Activated CD4-positive, alpha-beta memory T cell treated with anti-CD3 and anti-CD28 coated beads for 36 hours (primary cell): ENCODE data around the gene PARP4. TPM values are rescaled to one million over a fixed set of nuclear protein-coding genes. Genes with fewer than 3 reads are reported as not detected.
"Not testable (repeated sequence)": the region's sequence is repeated elsewhere in the genome, so short reads cannot be mapped to it uniquely, and the experiment has no call there.

Experiments used
- CTCF ChIA-PET: fragments of 350-600 bp; sonication (Branson Sonifier 250); formaldehyde crosslinking; loops from one replicate; lab custom pipeline; 2021; ENCODE audit warnings: antibody characterized with exemption, inconsistent platforms; lab: Charles Lee
- POLR2A ChIA-PET: fragments of 350-600 bp; sonication (Branson Sonifier 250); formaldehyde crosslinking; loops from one replicate; lab custom pipeline; 2021; ENCODE audit warnings: antibody characterized with exemption; lab: Charles Lee
- DNase-seq: peaks from one replicate; pipeline ENCODE4 v3.0.0-alpha.2; 2020
- H3K27ac Mint-ChIP-seq: one replicate; pipeline ENCODE4 v1.8.0; 2021; ENCODE audit warnings: mixed read lengths
- H3K27me3 Mint-ChIP-seq: one replicate; pipeline ENCODE4 v1.8.0; 2021; ENCODE audit warnings: mixed read lengths
- H3K36me3 Mint-ChIP-seq: one replicate; pipeline ENCODE4 v1.8.0; 2021; ENCODE audit warnings: mixed read lengths
- H3K4me1 Mint-ChIP-seq: one replicate; pipeline ENCODE4 v1.8.0; 2021; ENCODE audit warnings: low read depth, mixed read lengths
- H3K4me3 Mint-ChIP-seq: one replicate; pipeline ENCODE4 v1.8.0; 2021; ENCODE audit warnings: mild to moderate bottlenecking, mixed read lengths
- H3K9me3 Mint-ChIP-seq: one replicate; pipeline ENCODE4 v1.8.0; 2021; ENCODE audit warnings: mixed read lengths
- intact Hi-C: fragments of 100-400 bp; cut with micrococcal nuclease; formaldehyde crosslinking; loops from one replicate; pipeline ENCODE4 v1.15.1; 2023
- total RNA-seq, 2 experiments: library from RNA; stranded (reverse); gene quantifications; one replicate each; pipeline ENCODE4 v1.2.3, GENCODE V29; 2021

Gene PARP4
- total RNA-seq, 2 experiments from 2014 or later = 20.7 to 22.2 TPM

GRCh38 chr13:24381541-24382265 is 130.9 kb downstream of the PARP4 start:
- Mint-ChIP-seq H3K27ac (no peak overlapping the region), H3K9me3 (no peaks in the 10 kb centered on the region), H3K4me1 (peaks cover 9% of the 10 kb centered on the region), H3K4me3 (no peak overlapping the region), H3K36me3 (no peaks in the 10 kb centered on the region), H3K27me3 (no peaks in the 10 kb centered on the region)
- ChIA-PET POLR2A (no interaction called here), CTCF (no interaction called here)
- intact Hi-C loops = no loop called here
- no peak for DNase-seq

GRCh38 chr13:24380881-24381280 is 131.7 kb downstream of the PARP4 start:
- intact Hi-C loops, CTCF ChIA-PET, H3K36me3 Mint-ChIP-seq, H3K27ac Mint-ChIP-seq, POLR2A ChIA-PET, H3K4me1 Mint-ChIP-seq, H3K9me3 Mint-ChIP-seq, H3K4me3 Mint-ChIP-seq, H3K27me3 Mint-ChIP-seq, DNase-seq: not testable (repeated sequence)

DNA sequence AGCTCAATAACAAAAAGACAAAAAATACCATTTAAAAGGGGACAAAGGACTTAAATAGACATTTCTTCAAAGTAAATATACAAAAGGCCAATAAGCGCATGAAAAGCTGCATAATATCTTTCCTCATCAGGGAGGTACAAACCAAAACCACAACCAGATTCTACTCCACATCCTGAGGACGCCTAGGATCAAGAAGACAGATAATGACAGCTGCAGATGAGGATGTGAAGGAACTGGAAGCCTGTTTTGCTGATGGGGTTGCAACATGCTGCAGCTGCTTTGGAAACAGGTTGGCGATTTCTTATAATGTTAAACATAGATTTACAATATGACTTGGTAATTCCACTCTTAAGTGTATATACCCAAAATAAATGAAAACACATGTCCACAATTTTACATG is 132.4 kb downstream of the PARP4 start:
- H3K4me1 Mint-ChIP-seq, POLR2A ChIA-PET, intact Hi-C loops, H3K27me3 Mint-ChIP-seq, H3K9me3 Mint-ChIP-seq, H3K36me3 Mint-ChIP-seq, H3K27ac Mint-ChIP-seq, H3K4me3 Mint-ChIP-seq, DNase-seq, CTCF ChIA-PET: not testable (repeated sequence)

GRCh38 chr13:24371273-24371672 is 141.3 kb downstream of the PARP4 start:
- H3K4me1 Mint-ChIP-seq, H3K27ac Mint-ChIP-seq, DNase-seq, H3K4me3 Mint-ChIP-seq, POLR2A ChIA-PET, H3K9me3 Mint-ChIP-seq, intact Hi-C loops, CTCF ChIA-PET, H3K36me3 Mint-ChIP-seq: not testable (repeated sequence)
- H3K27me3 Mint-ChIP-seq = peaks cover 16% of the 10 kb centered on the region

Other genes with a start within 250 kb of the PARP4 start
- not detected for gene C1QTNF9, start 203.2 kb downstream of the PARP4 start, total RNA-seq
- under 1 TPM; 0.07 to 0.10 TPM for gene ATP12A, start 167.6 kb upstream of the PARP4 start, total RNA-seq